DND-41 (cell line): Measurements from ENCODE around the gene HSD17B11.

Experiments
- CTCF ChIP-seq: IDR thresholded peaks from 2 replicates; pipeline ENCODE4 v1.5.1; 2012; ENCODE audit warnings: borderline replicate concordance, low read length, moderate library complexity, mild to moderate bottlenecking; ENCODE audit not compliant: poor library complexity, severe bottlenecking; ENCODE audit errors: extremely low read depth
- EZH2 ChIP-seq: IDR thresholded peaks from 3 replicates; pipeline ENCODE4 v1.6.1; 2012; ENCODE audit warnings: borderline replicate concordance, low read depth, mild to moderate bottlenecking, moderate library complexity, low read length, inconsistent platforms; ENCODE audit not compliant: severe bottlenecking

DNA sequence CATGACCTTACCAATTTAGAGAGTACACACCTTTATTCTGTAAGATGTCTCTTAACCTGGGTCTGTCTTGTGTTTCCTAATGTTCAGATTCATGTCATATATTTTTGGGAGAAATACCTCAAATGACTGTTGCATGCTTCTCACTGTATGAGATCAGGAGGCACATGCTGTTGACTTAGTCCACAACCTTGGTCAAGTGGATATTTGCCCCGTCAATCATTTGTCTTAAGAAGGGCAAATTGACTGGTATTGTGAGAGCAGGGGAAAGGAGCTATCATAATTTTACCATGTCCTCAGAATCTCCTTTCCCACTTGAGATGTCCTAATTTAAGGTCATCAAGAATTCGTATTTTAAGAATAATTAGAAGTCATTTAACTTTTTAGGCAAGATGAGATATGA lies 42.4 kb upstream of the HSD17B11 start:
- TF ChIP-seq EZH2 (no peak), CTCF (no peak)
